Keratinocyte (primary cell): ENCODE results near the gene NAXE. TPM values are rescaled to one million over a fixed set of nuclear protein-coding genes. Genes with fewer than 3 reads are reported as not detected.

Experiments used
- DNase-seq: peaks from one replicate; pipeline ENCODE4 v3.0.0-alpha.2; 2011; ENCODE audit warnings: low read depth, missing footprints, low spot score
- FAIRE-seq: peaks from 2 replicates; lab custom pipeline; 2011; peaks lifted over from hg19 to GRCh38; lab: Jason Lieb, UNC
- H2AFZ ChIP-seq: 2 replicates; pipeline ENCODE4 v1.6.0; 2012; ENCODE audit warnings: low read length, control low read depth, inconsistent platforms; ENCODE audit not compliant: control insufficient read depth
- H3K27ac ChIP-seq: 2 replicates; pipeline ENCODE4 v1.5.1; 2011; ENCODE audit warnings: low read length; ENCODE audit not compliant: control insufficient read depth, insufficient read depth
- H3K27me3 ChIP-seq: 3 replicates; pipeline ENCODE4 v1.6.0; 2011; ENCODE audit warnings: low read length; ENCODE audit not compliant: control insufficient read depth, insufficient read depth; ENCODE audit errors: extremely low read depth
- H3K36me3 ChIP-seq, 2 experiments: 2 replicates in 1 of 2; 3 replicates in 1 of 2; pipeline ENCODE4 v1.5.1; 2011; ENCODE audit warnings: low read length in 2 of 2, mild to moderate bottlenecking in 1 of 2; ENCODE audit not compliant: control insufficient read depth in 2 of 2, insufficient read depth in 2 of 2; ENCODE audit errors: extremely low read depth in 1 of 2
- H3K4me1 ChIP-seq: 3 replicates; pipeline ENCODE4 v1.5.1; 2011; ENCODE audit warnings: low read length; ENCODE audit not compliant: control insufficient read depth, insufficient read depth; ENCODE audit errors: extremely low read depth
- H3K4me2 ChIP-seq: 3 replicates; pipeline ENCODE4 v1.6.0; 2011; ENCODE audit warnings: low read depth, low read length; ENCODE audit not compliant: control insufficient read depth, insufficient read depth; ENCODE audit errors: extremely low read depth
- H3K4me3 ChIP-seq, 3 experiments: fragments of 200-600 bp in 1 of 3; sonication (generic) in 1 of 3; 2 replicates in 2 of 3; 3 replicates in 1 of 3; pipeline ENCODE4 v1.5.1; 2011 to 2016; ENCODE audit warnings: low read length in 3 of 3, mild to moderate bottlenecking in 3 of 3, control low read depth in 2 of 3, inconsistent platforms in 1 of 3, low read depth in 1 of 3, mixed read lengths in 1 of 3, mixed run types in 1 of 3, moderate library complexity in 1 of 3; ENCODE audit not compliant: control insufficient read depth in 2 of 3, insufficient read depth in 2 of 3; ENCODE audit errors: extremely low read depth in 1 of 3
- H3K79me2 ChIP-seq: 2 replicates; pipeline ENCODE4 v1.6.0; 2012; ENCODE audit warnings: low read length; ENCODE audit not compliant: control insufficient read depth, insufficient read depth
- H3K9ac ChIP-seq: 3 replicates; pipeline ENCODE4 v1.6.0; 2011; ENCODE audit warnings: low read length; ENCODE audit not compliant: control insufficient read depth, insufficient read depth; ENCODE audit errors: extremely low read depth
- H3K9me1 ChIP-seq: 3 replicates; pipeline ENCODE4 v1.6.0; 2011; ENCODE audit warnings: low read length; ENCODE audit not compliant: control insufficient read depth, insufficient read depth; ENCODE audit errors: extremely low read depth
- H3K9me3 ChIP-seq: 2 replicates; pipeline ENCODE4 v1.5.1; 2012; ENCODE audit warnings: low read depth, low read length; ENCODE audit not compliant: control insufficient read depth
- H4K20me1 ChIP-seq: 3 replicates; pipeline ENCODE4 v1.6.0; 2011; ENCODE audit warnings: low read length; ENCODE audit not compliant: control insufficient read depth, insufficient read depth; ENCODE audit errors: extremely low read depth
- EZH2 ChIP-seq: IDR thresholded peaks from one replicate; pipeline ENCODE4 v1.6.1; 2012; ENCODE audit warnings: inconsistent platforms, mild to moderate bottlenecking, low read length, moderate library complexity
- dilution Hi-C: fragments of 300-500 bp; cut with MboI; formaldehyde crosslinking; loops from one replicate; pipeline ENCODE4 v1.7.0; 2020; ENCODE audit warnings: low sequenced_read_pairs; ENCODE audit not compliant: extremely low pct_ligation_motif_present
- polyA plus RNA-seq, 5 experiments: library from polyadenylated mRNA; depleted of rRNA in 3 of 5; stranded (reverse) in 3 of 5; stranded (forward) in 1 of 5; unstranded in 1 of 5; fragments of >200 nt; gene quantifications; 1 replicate in 1 of 5; 2 replicates in 3 of 5; 3 replicates in 1 of 5; pipeline versions ENCODE4 v1.2.1 to v1.2.3, GENCODE V29; 2011 to 2012; ENCODE audit warnings: missing spikeins in 2 of 5, low read depth in 1 of 5, low replicate concordance in 1 of 5
- TF ChIP-seq, protein P1 (sequence below), 3 experiments: IDR thresholded peaks in 1 of 3; conservative IDR thresholded peaks in 1 of 3; optimal IDR thresholded peaks in 1 of 3; 2 replicates in 2 of 3; 3 replicates in 1 of 3; pipeline versions ENCODE3 to v1.5.1; 2011; ENCODE audit warnings: low read length in 3 of 3, mild to moderate bottlenecking in 3 of 3, moderate library complexity in 2 of 3, control low read depth in 1 of 3, inconsistent platforms in 1 of 3; ENCODE audit not compliant: insufficient read depth in 2 of 3; ENCODE audit errors: extremely low read depth in 1 of 3

Gene NAXE
- polyA plus RNA-seq, 1 donor (not counting 4 experiments of a cell fraction or from before 2014, with no cell fraction given) = 74.7 TPM

DNA sequence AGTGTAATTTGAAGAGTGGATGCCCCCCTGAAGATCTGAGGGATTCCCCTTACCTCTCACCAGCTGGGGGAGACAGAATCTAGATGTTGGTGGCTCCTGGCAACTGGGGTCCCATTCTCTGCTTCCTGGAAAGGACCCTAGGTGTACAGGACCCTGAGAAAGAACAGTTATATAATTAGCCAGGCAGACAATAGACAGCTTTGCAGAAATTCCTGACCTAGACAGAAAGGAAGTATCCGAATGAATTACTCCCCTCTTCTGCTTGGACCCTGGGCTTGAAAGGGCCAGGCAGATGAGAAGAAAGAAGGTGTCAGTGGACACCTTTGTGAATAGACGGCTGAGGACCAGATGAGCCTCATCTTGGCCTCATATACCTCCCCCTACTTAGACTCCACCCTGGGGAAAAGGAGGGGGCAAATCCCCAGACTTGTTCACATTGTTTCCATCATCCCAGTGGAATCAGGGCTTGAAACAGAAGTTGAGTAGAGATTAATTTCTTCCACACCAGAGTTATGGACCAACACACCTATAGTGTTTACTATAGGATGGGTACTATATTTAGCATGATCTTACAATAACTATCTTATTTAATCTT lies 17.4 kb upstream of the NAXE start:
- FAIRE-seq (no peak), DNase-seq (no peak)
- Histone ChIP-seq H3K27me3 (no peaks in the 10 kb centered on the region), H3K4me1 (peaks cover 19% of the 10 kb centered on the region), H3K4me2 (no peak overlapping the region), H2AFZ (no peak overlapping the region), H3K27ac (no peak overlapping the region), H3K79me2 (peaks cover 20% of the 10 kb centered on the region), H3K9ac (no peak overlapping the region), H3K4me3 (no peak overlapping the region), H4K20me1 (no peaks in the 10 kb centered on the region), H3K9me1 (no peaks in the 10 kb centered on the region), H3K36me3 (peaks cover 0 to under 1% of the 10 kb centered on the region in 2 experiments), H3K9me3 (no peaks in the 10 kb centered on the region)
- dilution Hi-C loops = no loop called here
- no peak for TF ChIP-seq EZH2
- TF ChIP-seq, protein P1, sequence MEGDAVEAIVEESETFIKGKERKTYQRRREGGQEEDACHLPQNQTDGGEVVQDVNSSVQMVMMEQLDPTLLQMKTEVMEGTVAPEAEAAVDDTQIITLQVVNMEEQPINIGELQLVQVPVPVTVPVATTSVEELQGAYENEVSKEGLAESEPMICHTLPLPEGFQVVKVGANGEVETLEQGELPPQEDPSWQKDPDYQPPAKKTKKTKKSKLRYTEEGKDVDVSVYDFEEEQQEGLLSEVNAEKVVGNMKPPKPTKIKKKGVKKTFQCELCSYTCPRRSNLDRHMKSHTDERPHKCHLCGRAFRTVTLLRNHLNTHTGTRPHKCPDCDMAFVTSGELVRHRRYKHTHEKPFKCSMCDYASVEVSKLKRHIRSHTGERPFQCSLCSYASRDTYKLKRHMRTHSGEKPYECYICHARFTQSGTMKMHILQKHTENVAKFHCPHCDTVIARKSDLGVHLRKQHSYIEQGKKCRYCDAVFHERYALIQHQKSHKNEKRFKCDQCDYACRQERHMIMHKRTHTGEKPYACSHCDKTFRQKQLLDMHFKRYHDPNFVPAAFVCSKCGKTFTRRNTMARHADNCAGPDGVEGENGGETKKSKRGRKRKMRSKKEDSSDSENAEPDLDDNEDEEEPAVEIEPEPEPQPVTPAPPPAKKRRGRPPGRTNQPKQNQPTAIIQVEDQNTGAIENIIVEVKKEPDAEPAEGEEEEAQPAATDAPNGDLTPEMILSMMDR (optimal IDR thresholded peaks at IDR 0.05 in 1 of 3, IDR thresholded peaks at IDR 0.05 in 1 of 3, conservative IDR thresholded peaks at IDR 0.05 in 1 of 3; ENCODE audit: extremely low read depth in 1 of 3, insufficient read depth in 2 of 3, low read length in 3 of 3) = no peak

DNA sequence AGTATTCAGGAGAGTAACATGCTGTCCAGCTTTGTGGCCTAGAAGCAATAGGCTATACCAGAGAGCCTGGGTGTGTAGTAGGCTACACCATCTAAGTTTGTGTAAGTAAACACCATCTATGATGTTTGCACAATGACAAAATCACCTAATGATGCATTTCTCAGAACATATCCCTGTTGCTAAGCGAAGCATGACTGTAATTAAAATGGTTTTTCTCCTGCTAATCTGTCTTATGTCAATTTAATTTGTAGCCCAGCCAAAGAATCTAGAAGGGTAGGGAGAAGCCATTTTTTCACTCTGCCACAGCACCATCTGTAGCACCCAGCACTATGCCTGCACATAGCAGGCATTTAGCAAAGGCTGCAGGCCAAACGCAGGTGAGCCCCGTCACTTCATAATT lies 14.0 kb upstream of the NAXE start:
- H3K9me1 ChIP-seq = no peaks in the 10 kb centered on the region
- H3K9ac ChIP-seq = no peak overlapping the region
- H3K27ac ChIP-seq = no peak overlapping the region
- no peak for DNase-seq
- no peak for FAIRE-seq
- TF ChIP-seq EZH2 = no peak
- TF ChIP-seq, protein P1 (optimal IDR thresholded peaks at IDR 0.05 in 1 of 3, IDR thresholded peaks at IDR 0.05 in 1 of 3, conservative IDR thresholded peaks at IDR 0.05 in 1 of 3; ENCODE audit: extremely low read depth in 1 of 3, insufficient read depth in 2 of 3, low read length in 3 of 3) = no peak
- no peaks in the 10 kb centered on the region for H3K79me2 ChIP-seq
- peaks cover 4% of the 10 kb centered on the region for H3K4me1 ChIP-seq
- no peak overlapping the region for H2AFZ ChIP-seq
- dilution Hi-C loops = no loop called here
- no peak overlapping the region for H3K4me3 ChIP-seq
- H3K4me2 ChIP-seq = no peak overlapping the region
- H3K36me3 ChIP-seq = no peaks in the 10 kb centered on the region
- H4K20me1 ChIP-seq = no peaks in the 10 kb centered on the region
- H3K27me3 ChIP-seq = no peaks in the 10 kb centered on the region
- no peaks in the 10 kb centered on the region for H3K9me3 ChIP-seq
